Liver (tissue), 9 donors: Measurements from ENCODE around the gene TREH. TPM values are rescaled to one million over a fixed set of nuclear protein-coding genes. Genes with fewer than 3 reads are reported as not detected.

ENCODE experiments used
- DNase-seq: peaks from one replicate; pipeline ENCODE4 v3.0.0-alpha.2; 2017; ENCODE audit warnings: low spot score
- H3K27ac ChIP-seq, 2 donors: one replicate each; pipeline ENCODE4 v1.7.0; 2013; ENCODE audit warnings: inconsistent platforms in 2 of 2, low read length in 2 of 2, control low read depth in 1 of 2, low read depth in 1 of 2, mild to moderate bottlenecking in 1 of 2
- H3K27me3 ChIP-seq, 4 donors: one replicate each; pipeline versions ENCODE4 v1.6.1 to v1.7.0; 2013; ENCODE audit warnings: low read length in 3 of 4, inconsistent platforms in 1 of 4, mild to moderate bottlenecking in 1 of 4, moderate library complexity in 1 of 4; ENCODE audit not compliant: control insufficient read depth in 4 of 4, insufficient read depth in 4 of 4
- H3K36me3 ChIP-seq, 4 donors: one replicate each; pipeline versions ENCODE4 v1.6.1 to v1.7.0; 2013; ENCODE audit warnings: low read length in 3 of 4, mild to moderate bottlenecking in 3 of 4, low read depth in 1 of 4, moderate library complexity in 1 of 4; ENCODE audit not compliant: control insufficient read depth in 4 of 4, insufficient read depth in 3 of 4
- H3K4me1 ChIP-seq, 4 donors: one replicate each; pipeline versions ENCODE4 v1.6.1 to v1.7.0; 2013; ENCODE audit warnings: low read length in 3 of 4, mild to moderate bottlenecking in 3 of 4, moderate library complexity in 1 of 4; ENCODE audit not compliant: control insufficient read depth in 4 of 4, insufficient read depth in 4 of 4
- H3K4me3 ChIP-seq, 3 donors: one replicate each; pipeline versions ENCODE4 v1.6.1 to v1.7.0; 2013; ENCODE audit warnings: low read length in 3 of 3, control low read depth in 1 of 3, low read depth in 1 of 3, mild to moderate bottlenecking in 1 of 3
- H3K9ac ChIP-seq, 2 donors: one replicate each; pipeline ENCODE4 v1.7.0; 2013; ENCODE audit warnings: low read length in 2 of 2, mild to moderate bottlenecking in 2 of 2, moderate library complexity in 2 of 2, control low read depth in 1 of 2, low read depth in 1 of 2
- H3K9me3 ChIP-seq, 4 donors: one replicate each; pipeline versions ENCODE4 v1.6.1 to v1.7.0; 2013; ENCODE audit warnings: low read length in 3 of 4; ENCODE audit not compliant: control insufficient read depth in 4 of 4
- ATF3 ChIP-seq: IDR thresholded peaks from 2 replicates; pipeline ENCODE4 v1.6.1; 2016; ENCODE audit warnings: antibody characterized with exemption
- CTCF ChIP-seq: fragments of 150-350 bp; IDR thresholded peaks from 2 replicates; pipeline ENCODE4 v1.5.1; 2017; ENCODE audit warnings: improper control_type of control experiment, low read depth, low read length; ENCODE audit not compliant: missing input control
- EGR1 ChIP-seq, 2 donors: IDR thresholded peaks; 2 replicates each; pipeline ENCODE4 v1.6.1; 2016 to 2018; ENCODE audit warnings: antibody characterized with exemption in 2 of 2, low read depth in 2 of 2
- FOXA1 ChIP-seq: IDR thresholded peaks from 2 replicates; pipeline ENCODE4 v1.6.1; 2016; ENCODE audit warnings: antibody characterized with exemption
- FOXA2 ChIP-seq: IDR thresholded peaks from 2 replicates; pipeline ENCODE4 v1.6.1; 2016; ENCODE audit warnings: antibody characterized with exemption
- GABPA ChIP-seq, 2 donors: IDR thresholded peaks in 1 of 2; conservative IDR thresholded peaks in 1 of 2; 2 replicates each; pipeline ENCODE4 v1.6.1; 2016; ENCODE audit warnings: antibody characterized with exemption in 2 of 2, mild to moderate bottlenecking in 1 of 2, moderate library complexity in 1 of 2
- HNF4A ChIP-seq, 2 donors: conservative IDR thresholded peaks; 2 replicates each; pipeline ENCODE4 v1.6.1; 2016; ENCODE audit warnings: antibody characterized with exemption in 2 of 2, mild to moderate bottlenecking in 2 of 2
- HNF4G ChIP-seq: IDR thresholded peaks from 2 replicates; pipeline ENCODE4 v1.6.1; 2016; ENCODE audit warnings: antibody characterized with exemption
- JUND ChIP-seq, 2 donors: IDR thresholded peaks; 2 replicates each; pipeline ENCODE4 v1.6.1; 2016; ENCODE audit warnings: antibody characterized with exemption in 2 of 2
- MAX ChIP-seq: IDR thresholded peaks from 2 replicates; pipeline ENCODE4 v1.6.1; 2016; ENCODE audit warnings: antibody characterized with exemption
- NR2F2 ChIP-seq: IDR thresholded peaks from 2 replicates; pipeline ENCODE4 v1.6.1; 2016; ENCODE audit warnings: antibody characterized with exemption
- RAD21 ChIP-seq, 2 donors: IDR thresholded peaks; 2 replicates each; pipeline ENCODE4 v1.6.1; 2016; ENCODE audit warnings: antibody characterized with exemption in 2 of 2, mild to moderate bottlenecking in 2 of 2
- REST ChIP-seq: IDR thresholded peaks from 2 replicates; pipeline ENCODE4 v1.6.1; 2016; ENCODE audit warnings: antibody characterized with exemption, mild to moderate bottlenecking
- RXRA ChIP-seq, 2 donors: IDR thresholded peaks; 2 replicates each; pipeline ENCODE4 v1.6.1; 2017 to 2018; ENCODE audit warnings: antibody characterized with exemption in 2 of 2, mild to moderate bottlenecking in 1 of 2
- SP1 ChIP-seq: IDR thresholded peaks from 2 replicates; pipeline ENCODE4 v1.6.1; 2018; ENCODE audit warnings: antibody characterized with exemption, mild to moderate bottlenecking
- TAF1 ChIP-seq: conservative IDR thresholded peaks from 2 replicates; pipeline ENCODE4 v1.6.1; 2016; ENCODE audit warnings: antibody characterized with exemption, mild to moderate bottlenecking
- YY1 ChIP-seq: IDR thresholded peaks from 2 replicates; pipeline ENCODE4 v1.6.1; 2016; ENCODE audit warnings: antibody characterized with exemption, mild to moderate bottlenecking
- ZBTB33 ChIP-seq: IDR thresholded peaks from 2 replicates; pipeline ENCODE4 v1.6.1; 2016; ENCODE audit warnings: antibody characterized with exemption
- whole genome bisulfite sequencing: extraction: QIAGEN DNeasy Blood & Tissue Kit; methylation state at CpG from one replicate; pipeline ENCODE4 v1.1.7; 2013; 5-methylcytosine and 5-hydroxymethylcytosine counted together
- polyA plus RNA-seq, 2 donors: library from polyadenylated mRNA; stranded (reverse) in 1 of 2; unstranded in 1 of 2; fragments of 200-250 nt in 1 of 2; fragments of >200 nt in 1 of 2; fragmentation: Nextera tagmentation in 1 of 2; extraction: Ambion mirVana in 1 of 2; gene quantifications; one replicate each; pipeline versions ENCODE4 v1.2.1 to v1.2.3, GENCODE V29; 2013 to 2015
- total RNA-seq, 2 donors: library from RNA; depleted of rRNA; stranded (reverse); fragments of >200 nt; gene quantifications; one replicate each; pipeline ENCODE4 v1.2.3, GENCODE V29; 2014
- donor health status: healthy.
- donor health status: healthy.
- donor health status: healthy.
- donor health status: healthy.
- donor health status: healthy.

The TREH gene
- total and polyA plus RNA-seq, 4 donors: 0.50 to 1.2 (median 0.84) TPM; not detected in 1

GRCh38 chr11:118628432-118628831 lies 51.0 kb downstream of the TREH start:
- no peak for TF ChIP-seq MAX
- no peak for TF ChIP-seq SP1
- TF ChIP-seq RXRA (IDR thresholded peaks at IDR 0.05): no peak
- no peak for TF ChIP-seq RAD21 (IDR thresholded peaks at IDR 0.05)
- no peak for TF ChIP-seq HNF4G
- no peak for TF ChIP-seq JUND (IDR thresholded peaks at IDR 0.05)
- no peak for TF ChIP-seq CTCF
- no peak for TF ChIP-seq FOXA2
- TF ChIP-seq TAF1: no peak
- TF ChIP-seq YY1: no peak
- no peak for TF ChIP-seq GABPA (IDR thresholded peaks at IDR 0.05 in 1 of 2, conservative IDR thresholded peaks at IDR 0.05 in 1 of 2)
- WGBS: 91% methylated on average over 13 of the region's 13 CpGs

GRCh38 chr11:118628031-118628430 lies 51.4 kb downstream of the TREH start:
- no peak overlapping the region for H3K27ac ChIP-seq
- no peak for TF ChIP-seq NR2F2
- no peak for TF ChIP-seq ATF3
- TF ChIP-seq JUND (IDR thresholded peaks at IDR 0.05): no peak
- TF ChIP-seq FOXA2: no peak
- no peak for TF ChIP-seq CTCF
- no peak for TF ChIP-seq SP1
- TF ChIP-seq REST: no peak
- no peak for TF ChIP-seq TAF1
- TF ChIP-seq FOXA1: no peak
- no peak for TF ChIP-seq HNF4A (conservative IDR thresholded peaks at IDR 0.05)
- no peak for TF ChIP-seq EGR1 (IDR thresholded peaks at IDR 0.05; ENCODE audit: low read depth in 2 of 2)
- TF ChIP-seq GABPA (IDR thresholded peaks at IDR 0.05 in 1 of 2, conservative IDR thresholded peaks at IDR 0.05 in 1 of 2): no peak
- TF ChIP-seq MAX: no peak
- TF ChIP-seq RAD21 (IDR thresholded peaks at IDR 0.05): no peak
- TF ChIP-seq YY1: no peak
- no peak for TF ChIP-seq RXRA (IDR thresholded peaks at IDR 0.05)
- no peak for TF ChIP-seq HNF4G
- no peak for TF ChIP-seq ZBTB33
- WGBS: 96% methylated on average over 20 of the region's 20 CpGs
- no peak for DNase-seq
- H3K9me3 ChIP-seq: no peaks in the 10 kb centered on the region
- no peak overlapping the region for H3K4me3 ChIP-seq
- peaks cover 0 to 3% (median 0%) of the 10 kb centered on the region in 4 donors for H3K36me3 ChIP-seq
- no peaks in the 10 kb centered on the region for H3K27me3 ChIP-seq
- no peaks in the 10 kb centered on the region for H3K4me1 ChIP-seq
- no peak overlapping the region for H3K9ac ChIP-seq

More at GRCh38 chr11:118628432-118628831, 51.0 kb downstream of the TREH start:
- Histone ChIP-seq H3K4me1 (no peaks in the 10 kb centered on the region), H3K36me3 (peaks cover 0 to 3% (median 0%) of the 10 kb centered on the region in 4 donors), H3K9ac (no peak overlapping the region), H3K27me3 (no peaks in the 10 kb centered on the region), H3K9me3 (no peaks in the 10 kb centered on the region), H3K4me3 (no peak overlapping the region), H3K27ac (no peak overlapping the region)
- no peak for DNase-seq
